H1 (cell line): ENCODE measurements around the gene DNAH10. TPM values are rescaled to one million over a fixed set of nuclear protein-coding genes. Genes with fewer than 3 reads are reported as not detected.

Experiments
- CTCF ChIA-PET: fragments of 300-600 bp; sonication (Branson Sonifier 250); formaldehyde crosslinking; loops from one replicate; lab custom pipeline; 2021; ENCODE audit not compliant: partially characterized antibody; lab: Charles Lee
- POLR2A ChIA-PET: fragments of 300-600 bp; sonication (Branson Sonifier 250); formaldehyde crosslinking; loops from one replicate; lab custom pipeline; 2021; ENCODE audit warnings: inconsistent platforms; ENCODE audit not compliant: partially characterized antibody; lab: Charles Lee
- DNase-seq, 2 experiments: peaks; one replicate each; pipeline versions ENCODE4 v3.0.0 to v3.0.0-alpha.2; 2010 to 2022; ENCODE audit warnings: low spot score in 2 of 2, low read depth in 1 of 2, mixed read lengths in 1 of 2
- FAIRE-seq: peaks from 2 replicates; lab custom pipeline; 2011; peaks lifted over from hg19 to GRCh38; lab: Jason Lieb, UNC
- H2AFZ ChIP-seq: 2 replicates; pipeline ENCODE4 v1.8.1; 2012; ENCODE audit warnings: low read length, inconsistent platforms
- H2AK5ac ChIP-seq: 2 replicates; pipeline ENCODE4 v1.6.1; 2013; ENCODE audit warnings: low read depth, low read length
- H2BK120ac ChIP-seq: replicated peaks from 2 replicates; pipeline ENCODE3; 2013; ENCODE audit warnings: low read depth, low read length, inconsistent platforms
- H2BK12ac ChIP-seq: 2 replicates; pipeline ENCODE4 v1.6.1; 2013; ENCODE audit warnings: low read depth, low read length
- H2BK15ac ChIP-seq: 2 replicates; pipeline ENCODE4 v1.6.1; 2013; ENCODE audit warnings: low read length
- H2BK20ac ChIP-seq: 2 replicates; pipeline ENCODE4 v1.6.1; 2013; ENCODE audit warnings: low read length
- H2BK5ac ChIP-seq: 2 replicates; pipeline ENCODE4 v1.6.1; 2013; ENCODE audit warnings: low read depth, low read length
- H3K14ac ChIP-seq: 2 replicates; pipeline ENCODE4 v1.6.1; 2013; ENCODE audit warnings: inconsistent platforms; ENCODE audit not compliant: insufficient read length
- H3K18ac ChIP-seq: 2 replicates; pipeline ENCODE4 v1.6.1; 2013; ENCODE audit warnings: low read length; ENCODE audit errors: extremely low read depth
- H3K23ac ChIP-seq: 2 replicates; pipeline ENCODE4 v1.6.1; 2013; ENCODE audit warnings: inconsistent platforms; ENCODE audit not compliant: insufficient read length
- H3K23me2 ChIP-seq: 2 replicates; pipeline ENCODE4 v1.6.1; 2013; ENCODE audit warnings: low read depth, low read length
- H3K27ac ChIP-seq: 2 replicates; pipeline ENCODE4 v1.6.1; 2011; ENCODE audit warnings: low read depth, low read length, inconsistent platforms
- H3K27me3 ChIP-seq, 4 experiments: replicated peaks in 1 of 4; 1 replicate in 1 of 4; 2 replicates in 3 of 4; pipeline versions ENCODE4 v1.6.1 to v1.8.1; 2011 to 2013; ENCODE audit warnings: low read length in 3 of 4, mild to moderate bottlenecking in 3 of 4, inconsistent platforms in 2 of 4, mixed read lengths in 2 of 4, moderate library complexity in 1 of 4; ENCODE audit not compliant: control insufficient read depth in 3 of 4, insufficient read depth in 3 of 4; ENCODE audit errors: extremely low read depth in 1 of 4
- H3K36me3 ChIP-seq, 4 experiments: 2 replicates each; pipeline versions ENCODE4 v1.6.1 to v1.8.1; 2011 to 2013; ENCODE audit warnings: mild to moderate bottlenecking in 4 of 4, low read length in 3 of 4, moderate library complexity in 2 of 4, control low read depth in 1 of 4, inconsistent platforms in 1 of 4; ENCODE audit not compliant: insufficient read depth in 4 of 4, control insufficient read depth in 2 of 4
- H3K4ac ChIP-seq: replicated peaks from 2 replicates; pipeline ENCODE3; 2013; ENCODE audit warnings: low read length, low read depth, mixed read lengths, inconsistent platforms; ENCODE audit not compliant: insufficient read length
- H3K4me1 ChIP-seq, 4 experiments: replicated peaks in 1 of 4; 1 replicate in 1 of 4; 2 replicates in 3 of 4; pipeline versions ENCODE4 v1.6.1 to v1.8.1; 2011 to 2013; ENCODE audit warnings: low read length in 3 of 4, inconsistent platforms in 2 of 4, mixed read lengths in 1 of 4; ENCODE audit not compliant: insufficient read depth in 4 of 4, control insufficient read depth in 3 of 4
- H3K4me2 ChIP-seq, 2 experiments: 2 replicates each; pipeline versions ENCODE4 v1.6.1 to v1.8.1; 2011 to 2013; ENCODE audit warnings: low read depth in 2 of 2, low read length in 2 of 2, control low read depth in 1 of 2, inconsistent platforms in 1 of 2, mild to moderate bottlenecking in 1 of 2; ENCODE audit not compliant: insufficient read depth in 1 of 2
- H3K4me3 ChIP-seq, 4 experiments: fragments of 200-600, 300-600 bp in 1 of 4; sonication (generic), shearing (Covaris generic), sonication (Bioruptor Twin) in 1 of 4; 2 replicates each; pipeline versions ENCODE4 v1.5.1 to v1.8.1; 2011 to 2016; ENCODE audit warnings: low read length in 4 of 4, low read depth in 3 of 4, control low read depth in 2 of 4, inconsistent platforms in 2 of 4, mild to moderate bottlenecking in 2 of 4, mixed read lengths in 1 of 4, moderate library complexity in 1 of 4; ENCODE audit not compliant: insufficient read depth in 2 of 4; ENCODE audit errors: extremely low read depth in 1 of 4
- H3K56ac ChIP-seq: replicated peaks from 2 replicates; pipeline ENCODE3; 2013; ENCODE audit warnings: low read depth, mild to moderate bottlenecking, mixed read lengths, low read length, inconsistent platforms; ENCODE audit not compliant: insufficient read length
- H3K79me1 ChIP-seq: 2 replicates; pipeline ENCODE4 v1.6.1; 2013; ENCODE audit warnings: low read depth, low read length, control low read depth
- H3K79me2 ChIP-seq, 2 experiments: 2 replicates each; pipeline versions ENCODE4 v1.6.1 to v1.8.1; 2012 to 2013; ENCODE audit warnings: low read length in 2 of 2, mild to moderate bottlenecking in 2 of 2, inconsistent platforms in 1 of 2; ENCODE audit not compliant: insufficient read depth in 2 of 2, control insufficient read depth in 1 of 2
- H3K9ac ChIP-seq, 4 experiments: replicated peaks in 1 of 4; 1 replicate in 1 of 4; 2 replicates in 3 of 4; pipeline versions ENCODE4 v1.6.1 to v1.8.1; 2011 to 2013; ENCODE audit warnings: low read depth in 3 of 4, low read length in 3 of 4, control low read depth in 2 of 4, mild to moderate bottlenecking in 2 of 4, moderate library complexity in 2 of 4, inconsistent platforms in 1 of 4; ENCODE audit errors: extremely low read depth in 1 of 4
- H3K9me3 ChIP-seq, 2 experiments: 2 replicates each; pipeline versions ENCODE4 v1.6.1 to v1.8.1; 2012 to 2013; ENCODE audit warnings: mild to moderate bottlenecking in 2 of 2, moderate library complexity in 2 of 2, control low read depth in 1 of 2, inconsistent platforms in 1 of 2, low read depth in 1 of 2, low read length in 1 of 2, mixed read lengths in 1 of 2; ENCODE audit not compliant: insufficient read depth in 2 of 2
- H4K20me1 ChIP-seq, 2 experiments: replicated peaks in 1 of 2; 2 replicates each; pipeline versions ENCODE3 to v1.8.1; 2011 to 2013; ENCODE audit warnings: inconsistent platforms in 2 of 2, low read length in 2 of 2, mild to moderate bottlenecking in 1 of 2; ENCODE audit not compliant: insufficient read depth in 2 of 2, control insufficient read depth in 1 of 2
- H4K5ac ChIP-seq: 2 replicates; pipeline ENCODE4 v1.6.1; 2013; ENCODE audit warnings: low read length, low read depth, mixed read lengths, inconsistent platforms; ENCODE audit not compliant: insufficient read length
- H4K8ac ChIP-seq: 2 replicates; pipeline ENCODE4 v1.8.0; 2013; ENCODE audit warnings: mild to moderate bottlenecking, moderate library complexity, low read length, inconsistent platforms; ENCODE audit not compliant: insufficient read depth; ENCODE audit errors: extremely low read depth
- H4K91ac ChIP-seq: replicated peaks from 2 replicates; pipeline ENCODE3; 2013; ENCODE audit warnings: low read length, mixed read lengths, inconsistent platforms; ENCODE audit not compliant: insufficient read length
- BACH1 ChIP-seq: IDR thresholded peaks from 2 replicates; pipeline ENCODE4 v1.6.1; 2012; ENCODE audit warnings: low read length, improper control_type of control experiment
- CBX5 ChIP-seq: fragments of 300-800, 300-1000 bp; sonication (generic); IDR thresholded peaks from 2 replicates; pipeline ENCODE4 v1.7.1; 2016; ENCODE audit warnings: antibody characterized with exemption, low read length, low read depth
- CHD2 ChIP-seq: IDR thresholded peaks from 2 replicates; pipeline ENCODE4 v1.6.1; 2012; ENCODE audit warnings: low read length, improper control_type of control experiment
- SIX5 ChIP-seq: IDR thresholded peaks from 2 replicates; pipeline ENCODE4 v1.6.1; 2011; ENCODE audit warnings: mild to moderate bottlenecking, low read depth, low read length
- TAF7 ChIP-seq: optimal IDR thresholded peaks from 2 replicates; pipeline ENCODE3; 2011; ENCODE audit warnings: low read depth, mild to moderate bottlenecking, inconsistent platforms, low read length, moderate library complexity, borderline replicate concordance
- WGBS, 2 experiments: shearing (Covaris generic) in 1 of 2; methylation state at CpG; one replicate each; pipeline versions ENCODE4 v1.1.6 to v1.1.7; 2013 to 2015; ENCODE audit warnings: low lambda C conversion rate in 2 of 2, mixed read lengths in 2 of 2, inconsistent platforms in 1 of 2, low coverage in 1 of 2, missing lambda C conversion rate in 1 of 2; ENCODE audit not compliant: insufficient replicate concordance in 2 of 2, insufficient coverage in 1 of 2, insufficient read length in 1 of 2; ENCODE audit errors: extremely low coverage in 1 of 2, missing lambda C conversion rate in 1 of 2; 5-methylcytosine and 5-hydroxymethylcytosine counted together
- polyA plus RNA-seq, 7 experiments: library from polyadenylated mRNA; depleted of rRNA in 3 of 7; stranded (reverse) in 5 of 7; unstranded in 2 of 7; fragments of >200 nt in 5 of 7; fragments of 200-250 nt in 2 of 7; gene quantifications; 1 replicate in 5 of 7; 2 replicates in 1 of 7; 4 replicates in 1 of 7; pipeline versions ENCODE4 v1.2.1 to v1.2.3, GENCODE V29; 2011 to 2013; ENCODE audit warnings: missing spikeins in 2 of 7, mixed read lengths in 2 of 7
- total RNA-seq: library from RNA; stranded (reverse); fragmentation: NEBNext Ultra II Directional; extraction: Animal tissue kit (Norgen Biotek cat#: 25700); gene quantifications from 2 replicates; pipeline ENCODE4 v1.2.1, GENCODE V29; 2021

DNAH10 gene
- total and polyA plus RNA-seq, 2 of the 8 experiments (the other 6 are each of a cell fraction or from before 2014, with no cell fraction given) = 0.02 to 0.24 TPM

DNA sequence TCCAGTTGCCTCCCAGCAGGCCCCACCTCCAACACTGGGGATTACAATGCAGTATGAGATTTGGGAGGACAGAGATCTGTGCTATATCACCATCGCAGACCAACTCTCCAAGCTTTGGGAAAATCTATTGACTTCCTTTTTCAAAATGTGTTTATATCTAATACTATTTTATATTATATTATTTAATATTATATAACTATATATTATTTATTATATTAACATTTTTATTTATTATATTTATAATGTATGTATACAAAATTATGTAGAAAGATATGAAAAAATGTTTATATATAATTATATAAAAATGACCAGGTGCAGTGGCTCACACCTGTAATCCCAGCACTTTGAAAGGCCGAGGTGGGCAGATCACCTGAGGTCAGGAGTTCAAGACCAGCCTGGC, 36.4 kb downstream of the DNAH10 start:
- Histone ChIP-seq H3K79me1 (no peaks in the 10 kb centered on the region), H3K23me2 (no peaks in the 10 kb centered on the region), H3K4me3 (no peak overlapping the region), H3K23ac (no peak overlapping the region), H3K27me3 (0 out of 7 replicates have a peak, but pooled peaks cover 0 to 3% (median 0%) of the 10 kb centered on the region in 4 experiments), H4K91ac (no peak overlapping the region), H3K79me2 (no peaks in the 10 kb centered on the region), H4K5ac (no peak overlapping the region), H3K14ac (no peak overlapping the region), H3K36me3 (no peaks in the 10 kb centered on the region), H2BK5ac (no peak overlapping the region), H3K27ac (no peak overlapping the region), H3K9me3 (no peaks in the 10 kb centered on the region), H2BK20ac (no peak overlapping the region), H3K56ac (no peak overlapping the region), H2BK120ac (no peak overlapping the region), H4K8ac (no peak overlapping the region), H2BK12ac (no peak overlapping the region), H3K18ac (no peak overlapping the region), H2AK5ac (no peak overlapping the region), H3K4me2 (no peak overlapping the region), H2BK15ac (no peak overlapping the region), H3K4ac (no peak overlapping the region), H2AFZ (no peak overlapping the region), H4K20me1 (no peaks in the 10 kb centered on the region), H3K9ac (no peak overlapping the region), H3K4me1 (no peaks in the 10 kb centered on the region)
- WGBS, 2 experiments = 83% methylated on average over 2 of the region's 2 CpGs; no CpG with 5 or more reads in 1 of the 2 experiments
- POLR2A ChIA-PET = no interaction called here
- CTCF ChIA-PET = interaction anchor here (0.7 kb wide), 1 partner anchor 1115 kb away, joined by 5 read pairs; no protein-coding TSS in a partner anchor
- no peak for FAIRE-seq
- DNase-seq = no peak
- no peak for TF ChIP-seq SIX5
- no peak for TF ChIP-seq CHD2
- TF ChIP-seq CBX5 = no peak
- no peak for TF ChIP-seq TAF7
- TF ChIP-seq BACH1 = no peak
